Stimulated activated effector memory CD8-positive, alpha-beta T cell treated with anti-CD3 and anti-CD28 coated beads, Interleukin-12 subunit alpha, Interleukin-12 subunit beta, amount 100 ng/mL, for 72 hours (primary cell): ENCODE results near the gene LORICRIN.
A peak's percentile ranks its signal among the peaks of the same experiment; 100 is the strongest.
"Not testable (repeated sequence)": the region's sequence is repeated elsewhere in the genome, so short reads cannot be mapped to it uniquely, and the experiment has no call there.

Experiments
- ATAC-seq: fragments of 150-1000 bp; cut with Tn5 transposase; 2 replicates; pipeline ENCODE4 v1.10.0; 2021
- DNase-seq, 2 donors: peaks; one replicate each; pipeline ENCODE4 v3.0.0; 2021 to 2022; ENCODE audit warnings: low spot score in 2 of 2
- H3K27ac Mint-ChIP-seq: one replicate; pipeline ENCODE4 v1.8.0; 2022; ENCODE audit warnings: mild to moderate bottlenecking, mixed read lengths
- H3K36me3 Mint-ChIP-seq: one replicate; pipeline ENCODE4 v1.8.0; 2022; ENCODE audit warnings: mild to moderate bottlenecking, mixed read lengths
- H3K4me1 Mint-ChIP-seq: one replicate; pipeline ENCODE4 v1.8.0; 2022; ENCODE audit warnings: mixed read lengths
- H3K4me3 Mint-ChIP-seq: one replicate; pipeline ENCODE4 v1.8.0; 2022; ENCODE audit warnings: mild to moderate bottlenecking, mixed read lengths
- H3K9me3 Mint-ChIP-seq: one replicate; pipeline ENCODE4 v1.8.0; 2022; ENCODE audit warnings: mixed read lengths

Gene LORICRIN

GRCh38 chr1:153259387-153259786 is at the start of gene LORICRIN:
Gene LORICRIN, plus strand, starts transcription at chr1:153259687. Its CDS starts 1,263 bp downstream, at chr1:153260950.
- ATAC-seq (no peak), DNase-seq (no peak)
- Mint-ChIP-seq H3K4me1 (peaks cover 33% of the 10 kb centered on the region), H3K27ac (no peak within 1 kb of the TSS), H3K4me3 (peak within 1 kb of the TSS; percentile 51), H3K36me3 (peaks cover 5% of the 10 kb centered on the region), H3K9me3 (no peaks in the 10 kb centered on the region)

GRCh38 chr1:153210206-153210605 is 49.3 kb upstream of the LORICRIN start:
- ATAC-seq (no peak), DNase-seq (no peak)
- no peaks in the 10 kb centered on the region for H3K36me3 Mint-ChIP-seq
- H3K9me3 Mint-ChIP-seq, result no peaks in the 10 kb centered on the region
- H3K4me1 Mint-ChIP-seq, result no peaks in the 10 kb centered on the region
- no peak overlapping the region for H3K27ac Mint-ChIP-seq
- no peak overlapping the region for H3K4me3 Mint-ChIP-seq

GRCh38 chr1:153212201-153212600 is 47.3 kb upstream of the LORICRIN start:
- H3K36me3 Mint-ChIP-seq, result no peaks in the 10 kb centered on the region
- H3K9me3 Mint-ChIP-seq, result no peaks in the 10 kb centered on the region
- ATAC-seq (no peak), DNase-seq (no peak)
- H3K4me3 Mint-ChIP-seq, result no peak overlapping the region
- no peaks in the 10 kb centered on the region for H3K4me1 Mint-ChIP-seq
- H3K27ac Mint-ChIP-seq, result no peak overlapping the region

- Mint-ChIP-seq H3K36me3 (no peaks in the 10 kb centered on the region), H3K4me1 (no peaks in the 10 kb centered on the region), H3K27ac (no peak overlapping the region), H3K4me3 (no peak overlapping the region), H3K9me3 (no peaks in the 10 kb centered on the region)
- DNase-seq (no peak), ATAC-seq (no peak)
Measured at GRCh38 chr1:153213519-153213918, 46.0 kb upstream of the LORICRIN start.

GRCh38 chr1:153217212-153217611 is 42.3 kb upstream of the LORICRIN start, which contains the start of gene PRR9:
Gene PRR9, plus strand, starts transcription at chr1:153217584. Its CDS starts 561 bp downstream, at chr1:153218145.
- no peaks in the 10 kb centered on the region for H3K36me3 Mint-ChIP-seq
- DNase-seq (no peak), ATAC-seq (peak; percentile 5)
- no peak within 1 kb of the TSS for H3K4me3 Mint-ChIP-seq
- H3K9me3 Mint-ChIP-seq, result no peaks in the 10 kb centered on the region
- no peak within 1 kb of the TSS for H3K27ac Mint-ChIP-seq
- H3K4me1 Mint-ChIP-seq, result no peaks in the 10 kb centered on the region

DNA sequence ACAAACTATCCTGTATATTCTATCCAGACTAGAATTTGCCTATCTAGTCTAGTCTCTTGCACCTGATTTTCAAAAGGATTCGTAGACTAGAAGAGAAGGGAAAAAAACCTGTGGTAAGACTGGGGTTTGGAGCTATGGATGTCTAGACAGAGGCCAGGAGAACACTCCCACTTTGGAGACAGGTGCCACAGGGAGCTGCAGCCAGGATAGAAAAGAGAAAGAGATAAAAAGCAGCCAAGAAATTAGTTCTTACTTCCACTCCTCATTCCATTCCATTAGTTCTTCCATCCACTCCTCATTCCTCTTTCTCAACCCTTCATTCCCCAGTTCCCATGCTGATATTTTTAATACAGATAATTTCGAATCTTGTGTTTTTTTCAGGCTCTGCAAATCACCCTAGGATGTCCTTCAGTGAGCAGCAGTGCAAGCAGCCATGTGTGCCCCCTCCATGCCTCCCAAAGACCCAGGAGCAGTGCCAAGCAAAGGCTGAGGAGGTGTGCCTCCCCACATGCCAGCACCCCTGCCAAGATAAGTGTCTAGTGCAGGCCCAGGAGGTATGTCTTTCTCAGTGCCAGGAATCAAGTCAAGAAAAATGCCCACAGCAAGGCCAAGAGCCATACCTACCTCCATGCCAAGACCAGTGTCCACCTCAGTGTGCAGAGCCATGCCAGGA is 41.6 kb upstream of the LORICRIN start:
- H3K36me3 Mint-ChIP-seq, result no peaks in the 10 kb centered on the region
- H3K9me3 Mint-ChIP-seq, result no peaks in the 10 kb centered on the region
- no peak overlapping the region for H3K4me3 Mint-ChIP-seq
- no peaks in the 10 kb centered on the region for H3K4me1 Mint-ChIP-seq
- no peak for ATAC-seq
- DNase-seq, result no peak
- H3K27ac Mint-ChIP-seq, result no peak overlapping the region

- DNase-seq (no peak), ATAC-seq (no peak)
- Mint-ChIP-seq H3K36me3 (no peaks in the 10 kb centered on the region), H3K9me3 (no peaks in the 10 kb centered on the region), H3K27ac (no peak overlapping the region), H3K4me1 (peaks cover 7% of the 10 kb centered on the region), H3K4me3 (no peak overlapping the region)
Measured at GRCh38 chr1:153220606-153221303, 38.7 kb upstream of the LORICRIN start.

DNA sequence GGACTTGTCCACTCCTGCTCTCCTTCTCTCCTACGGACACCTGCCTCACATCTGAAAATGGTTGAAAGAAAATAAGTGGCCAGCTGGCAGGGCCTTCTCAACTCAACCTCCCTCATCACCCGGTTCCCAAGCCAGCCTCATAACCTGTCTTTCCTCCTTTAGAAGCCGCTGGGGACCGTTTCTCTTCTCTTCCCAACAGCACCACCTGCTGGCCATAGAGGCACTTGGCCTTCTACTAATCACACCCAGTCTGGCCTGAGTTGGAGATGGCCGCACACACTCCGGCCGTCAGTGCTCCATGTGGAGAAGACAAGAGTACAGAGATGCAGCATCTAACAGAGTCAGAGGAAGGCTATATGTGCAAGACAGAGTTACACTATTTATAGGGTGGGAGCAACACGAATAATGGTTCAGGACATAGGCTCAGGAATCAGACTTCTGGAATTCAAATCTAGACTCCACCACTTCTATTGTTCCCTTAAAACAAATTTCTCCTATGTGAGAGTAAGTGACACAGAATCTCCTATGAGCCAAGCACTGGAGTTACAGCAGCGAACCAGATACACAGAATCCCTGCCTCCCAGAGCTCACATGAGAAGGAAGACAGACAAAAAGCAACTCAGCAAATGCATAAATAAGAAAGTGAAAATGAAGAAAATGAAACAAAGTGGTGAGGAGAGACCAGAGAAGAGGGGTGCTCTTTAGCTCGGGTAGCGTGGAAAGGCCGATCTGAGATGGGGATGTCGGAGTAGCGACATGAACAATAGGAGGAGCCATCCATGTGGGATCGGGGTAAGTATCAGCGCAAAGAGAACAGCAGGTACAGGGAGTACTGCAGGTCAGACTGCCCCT is 36.2 kb upstream of the LORICRIN start:
- H3K4me1 Mint-ChIP-seq, H3K27ac Mint-ChIP-seq, H3K4me3 Mint-ChIP-seq, H3K9me3 Mint-ChIP-seq, H3K36me3 Mint-ChIP-seq: not testable (repeated sequence)
- DNase-seq (peak; percentile 30 to 73), ATAC-seq (peak; percentile 74)

GRCh38 chr1:153227810-153228209 is 31.7 kb upstream of the LORICRIN start:
- H3K4me1 Mint-ChIP-seq, result peaks cover 7% of the 10 kb centered on the region
- DNase-seq (no peak), ATAC-seq (no peak)
- H3K4me3 Mint-ChIP-seq, result no peak overlapping the region
- no peaks in the 10 kb centered on the region for H3K9me3 Mint-ChIP-seq
- H3K27ac Mint-ChIP-seq, result no peak overlapping the region
- no peaks in the 10 kb centered on the region for H3K36me3 Mint-ChIP-seq

GRCh38 chr1:153228491-153228890 is 31.0 kb upstream of the LORICRIN start:
- Mint-ChIP-seq H3K9me3 (no peaks in the 10 kb centered on the region), H3K36me3 (no peaks in the 10 kb centered on the region), H3K4me3 (no peak overlapping the region), H3K4me1 (peaks cover 3% of the 10 kb centered on the region), H3K27ac (no peak overlapping the region)
- ATAC-seq, result no peak
- DNase-seq, result no peak

DNA sequence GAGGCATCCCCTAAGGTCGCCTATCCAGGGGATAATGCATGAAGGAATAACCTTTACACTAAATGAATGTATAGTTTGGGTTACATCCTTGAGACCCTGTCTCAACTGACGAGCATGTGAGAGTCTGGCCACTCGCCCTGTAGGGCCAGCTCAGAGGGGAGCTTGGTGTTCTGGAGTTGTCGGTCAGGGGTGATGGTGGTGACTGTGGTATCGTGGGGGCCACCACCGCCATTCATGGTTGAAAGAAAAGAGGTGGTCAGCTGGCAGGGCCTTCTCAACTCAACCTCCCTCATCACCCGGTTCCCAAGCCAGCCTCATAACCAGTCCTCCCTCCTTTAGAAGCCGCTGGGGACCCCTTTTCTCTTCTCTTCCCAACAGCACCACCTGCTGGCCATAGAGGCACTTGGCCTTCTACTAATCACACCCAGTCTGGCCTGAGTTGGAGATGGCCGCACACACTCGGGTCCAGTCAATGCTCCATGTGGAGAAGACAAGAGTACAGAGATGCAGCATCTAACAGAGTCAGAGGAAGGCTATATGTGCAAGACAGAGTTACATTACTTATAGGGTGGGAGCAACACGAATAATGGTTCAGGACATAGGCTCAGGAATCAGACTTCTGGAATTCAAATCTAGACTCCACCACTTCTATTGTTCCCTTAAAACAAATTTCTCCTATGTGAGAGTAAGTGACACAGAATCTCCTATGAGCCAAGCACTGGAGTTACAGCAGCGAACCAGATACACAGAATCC is 30.2 kb upstream of the LORICRIN start:
- DNase-seq, result peak in 1 of 2 donors; percentile 57
- not testable (repeated sequence) for H3K4me3 Mint-ChIP-seq

DNA sequence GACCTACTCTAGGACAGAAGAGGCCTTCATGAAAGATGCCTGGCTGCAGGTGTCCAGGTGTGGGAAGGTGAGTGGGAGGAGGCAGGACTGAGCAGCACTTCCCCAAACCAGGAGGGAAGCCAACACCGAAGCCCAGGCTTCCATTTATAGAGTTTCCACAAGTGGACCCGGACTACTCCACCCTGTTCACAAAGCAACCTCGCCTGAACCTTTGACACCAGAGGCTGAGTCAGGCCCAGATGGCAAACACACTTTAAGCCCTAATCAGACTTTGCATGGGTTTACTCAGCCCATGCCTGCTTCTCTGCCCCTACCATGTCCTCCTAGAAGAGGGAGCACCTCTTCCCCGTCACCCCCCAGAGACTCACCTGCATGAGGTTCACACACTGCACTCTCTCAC is 28.1 kb upstream of the LORICRIN start:
- Mint-ChIP-seq H3K36me3 (no peaks in the 10 kb centered on the region), H3K27ac (no peak overlapping the region), H3K4me3 (no peak overlapping the region), H3K4me1 (no peaks in the 10 kb centered on the region), H3K9me3 (no peaks in the 10 kb centered on the region)
- DNase-seq, result no peak
- ATAC-seq, result peak; percentile 19

More for the DNA sequence above, 30.2 kb upstream of the LORICRIN start:
- H3K27ac Mint-ChIP-seq, H3K36me3 Mint-ChIP-seq, H3K9me3 Mint-ChIP-seq, H3K4me1 Mint-ChIP-seq: not testable (repeated sequence)
- peak; percentile 45 for ATAC-seq

GRCh38 chr1:153231785-153232184 is 27.7 kb upstream of the LORICRIN start:
- no peak for DNase-seq
- Mint-ChIP-seq H3K4me3 (no peak overlapping the region), H3K36me3 (no peaks in the 10 kb centered on the region), H3K4me1 (no peaks in the 10 kb centered on the region), H3K27ac (no peak overlapping the region), H3K9me3 (no peaks in the 10 kb centered on the region)
- ATAC-seq, result no peak

GRCh38 chr1:153232553-153232952 is 26.9 kb upstream of the LORICRIN start:
- no peaks in the 10 kb centered on the region for H3K9me3 Mint-ChIP-seq
- DNase-seq, result no peak
- no peak overlapping the region for H3K27ac Mint-ChIP-seq
- no peaks in the 10 kb centered on the region for H3K36me3 Mint-ChIP-seq
- no peak overlapping the region for H3K4me3 Mint-ChIP-seq
- peak; percentile 36 for ATAC-seq
- H3K4me1 Mint-ChIP-seq, result no peaks in the 10 kb centered on the region

DNA sequence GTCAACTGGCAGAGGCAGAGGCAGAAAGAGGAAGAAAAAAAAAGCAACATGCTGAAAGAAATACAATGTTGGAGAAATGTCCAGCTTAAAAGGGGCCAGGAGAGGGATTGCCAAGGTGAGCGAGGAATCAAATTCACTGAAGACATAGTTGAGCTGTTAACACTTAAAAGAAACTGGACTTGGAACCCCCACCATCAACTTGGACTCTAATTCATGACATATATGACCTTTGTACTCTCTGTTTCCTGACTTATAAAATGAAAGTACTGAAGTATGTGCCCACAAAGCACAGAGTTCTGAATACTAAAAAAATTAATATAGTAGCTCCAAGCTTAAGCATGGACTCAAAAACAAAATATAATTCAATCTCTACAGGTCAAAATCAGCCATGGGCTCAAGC is 26.0 kb upstream of the LORICRIN start:
- H3K9me3 Mint-ChIP-seq, result no peaks in the 10 kb centered on the region
- no peaks in the 10 kb centered on the region for H3K36me3 Mint-ChIP-seq
- H3K4me3 Mint-ChIP-seq, result no peak overlapping the region
- no peak overlapping the region for H3K27ac Mint-ChIP-seq
- ATAC-seq (no peak), DNase-seq (no peak)
- H3K4me1 Mint-ChIP-seq, result no peaks in the 10 kb centered on the region
